ENCODE results near the gene DIAPH2.

DNA sequence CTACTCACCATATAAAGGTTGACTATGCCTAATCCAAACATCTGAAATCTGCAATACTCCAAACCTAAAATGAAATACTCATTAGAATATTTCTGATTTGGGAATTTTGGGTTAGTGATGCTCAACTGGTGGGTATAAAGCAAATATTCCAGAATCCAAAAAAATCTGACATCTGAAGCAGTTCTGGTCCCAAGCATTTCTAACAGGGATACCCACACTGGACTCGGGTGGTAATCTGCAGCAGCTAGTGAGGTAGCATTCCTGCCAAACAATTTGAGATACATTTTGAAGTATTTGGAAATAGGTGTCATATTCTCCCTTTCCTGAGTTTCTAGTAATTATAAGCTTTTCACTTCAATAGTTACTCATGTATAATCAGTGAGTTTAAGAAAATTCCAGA is 149.5 kb downstream of the DIAPH2 start:
- TF ChIP-seq TAF1 (IDR thresholded peaks at IDR 0.05; ENCODE audit: borderline replicate concordance, low read depth, low read length): no peak
- no peak for TF ChIP-seq POLR2A (IDR thresholded peaks at IDR 0.05; ENCODE audit: low read depth, low read length)
- no peak for TF ChIP-seq POLR2AphosphoS5 (IDR thresholded peaks at IDR 0.05; ENCODE audit: low read depth, low read length)

All from GM12892 (cell line).